Activated B cell treated with CpG ODN at 0.5 μM for 24 hours (primary cell): ENCODE data around the gene MAN2A1. TPM values are rescaled to one million over a fixed set of nuclear protein-coding genes. Genes with fewer than 3 reads are reported as not detected.

Experiments used
- ATAC-seq: fragments of 200-7000 bp; cut with Tn5 transposase; one replicate; pipeline ENCODE4 v1.10.0; 2021; ENCODE audit warnings: low read depth, mild to moderate bottlenecking, moderate library complexity
- CTCF ChIA-PET: fragments of 350-600 bp; sonication (Branson Sonifier 250); formaldehyde crosslinking; loops from one replicate; lab custom pipeline; 2021; ENCODE audit warnings: antibody characterized with exemption; lab: Charles Lee
- POLR2A ChIA-PET: fragments of 350-600 bp; sonication (Branson Sonifier 250); formaldehyde crosslinking; loops from one replicate; lab custom pipeline; 2021; ENCODE audit warnings: antibody characterized with exemption; lab: Charles Lee
- DNase-seq: peaks from one replicate; pipeline ENCODE4 v3.0.0; 2022
- H3K27ac Mint-ChIP-seq: one replicate; pipeline ENCODE4 v1.8.0; 2020; ENCODE audit warnings: mixed read lengths
- H3K27me3 Mint-ChIP-seq: one replicate; pipeline ENCODE4 v1.8.0; 2021; ENCODE audit warnings: mixed read lengths
- H3K36me3 Mint-ChIP-seq: one replicate; pipeline ENCODE4 v1.8.0; 2021; ENCODE audit warnings: low read depth, mixed read lengths
- H3K4me1 Mint-ChIP-seq: one replicate; pipeline ENCODE4 v1.8.0; 2021; ENCODE audit warnings: mixed read lengths
- H3K4me3 Mint-ChIP-seq: one replicate; pipeline ENCODE4 v1.8.0; 2020; ENCODE audit warnings: mild to moderate bottlenecking, mixed read lengths
- H3K9me3 Mint-ChIP-seq: one replicate; pipeline ENCODE4 v1.8.0; 2020; ENCODE audit warnings: mixed read lengths
- intact Hi-C: fragments of 100-400 bp; cut with micrococcal nuclease; formaldehyde crosslinking; loops from one replicate; pipeline ENCODE4 v1.15.1; 2024
- total RNA-seq: library from RNA; stranded (reverse); gene quantifications from 2 replicates; pipeline ENCODE4 v1.2.3, GENCODE V29; 2022
- TF ChIP-seq, protein P1 (sequence below): fragments of 200-600 bp; IDR thresholded peaks from one replicate; pipeline ENCODE4 v1.8.0; 2022; ENCODE audit warnings: antibody characterized with exemption, mild to moderate bottlenecking

The MAN2A1 gene
- total RNA-seq, 1 donor from 2014 or later, result 48.6 TPM

DNA sequence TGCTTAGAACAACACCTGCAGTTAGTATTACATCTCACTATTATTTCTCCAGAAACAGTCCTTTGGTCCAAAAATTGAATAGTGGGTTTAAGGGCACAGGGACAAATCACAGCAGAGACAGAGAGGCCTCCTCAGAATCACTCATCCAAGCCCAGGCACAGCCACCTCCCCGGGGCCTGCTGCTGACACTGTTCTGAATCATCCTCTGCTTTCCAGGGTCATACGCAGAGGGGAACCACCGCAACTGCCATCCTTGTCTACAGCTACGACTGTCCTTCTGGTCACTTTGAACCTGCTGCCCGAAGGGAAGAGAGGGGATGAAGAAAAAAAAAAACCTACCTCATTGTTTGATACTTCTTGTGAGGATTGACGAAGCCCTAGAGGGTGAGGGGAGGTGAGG is 35.3 kb upstream of the MAN2A1 start:
- Mint-ChIP-seq H3K4me3 (no peak overlapping the region), H3K9me3 (no peaks in the 10 kb centered on the region), H3K4me1 (peaks cover 13% of the 10 kb centered on the region), H3K36me3 (no peaks in the 10 kb centered on the region), H3K27me3 (peaks cover 4% of the 10 kb centered on the region), H3K27ac (no peak overlapping the region)
- ChIA-PET CTCF (no interaction called here), POLR2A (no interaction called here)
- ATAC-seq (no peak), DNase-seq (no peak)
- intact Hi-C loops, result no loop called here
- TF ChIP-seq, protein P1, sequence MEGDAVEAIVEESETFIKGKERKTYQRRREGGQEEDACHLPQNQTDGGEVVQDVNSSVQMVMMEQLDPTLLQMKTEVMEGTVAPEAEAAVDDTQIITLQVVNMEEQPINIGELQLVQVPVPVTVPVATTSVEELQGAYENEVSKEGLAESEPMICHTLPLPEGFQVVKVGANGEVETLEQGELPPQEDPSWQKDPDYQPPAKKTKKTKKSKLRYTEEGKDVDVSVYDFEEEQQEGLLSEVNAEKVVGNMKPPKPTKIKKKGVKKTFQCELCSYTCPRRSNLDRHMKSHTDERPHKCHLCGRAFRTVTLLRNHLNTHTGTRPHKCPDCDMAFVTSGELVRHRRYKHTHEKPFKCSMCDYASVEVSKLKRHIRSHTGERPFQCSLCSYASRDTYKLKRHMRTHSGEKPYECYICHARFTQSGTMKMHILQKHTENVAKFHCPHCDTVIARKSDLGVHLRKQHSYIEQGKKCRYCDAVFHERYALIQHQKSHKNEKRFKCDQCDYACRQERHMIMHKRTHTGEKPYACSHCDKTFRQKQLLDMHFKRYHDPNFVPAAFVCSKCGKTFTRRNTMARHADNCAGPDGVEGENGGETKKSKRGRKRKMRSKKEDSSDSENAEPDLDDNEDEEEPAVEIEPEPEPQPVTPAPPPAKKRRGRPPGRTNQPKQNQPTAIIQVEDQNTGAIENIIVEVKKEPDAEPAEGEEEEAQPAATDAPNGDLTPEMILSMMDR, result no peak

DNA sequence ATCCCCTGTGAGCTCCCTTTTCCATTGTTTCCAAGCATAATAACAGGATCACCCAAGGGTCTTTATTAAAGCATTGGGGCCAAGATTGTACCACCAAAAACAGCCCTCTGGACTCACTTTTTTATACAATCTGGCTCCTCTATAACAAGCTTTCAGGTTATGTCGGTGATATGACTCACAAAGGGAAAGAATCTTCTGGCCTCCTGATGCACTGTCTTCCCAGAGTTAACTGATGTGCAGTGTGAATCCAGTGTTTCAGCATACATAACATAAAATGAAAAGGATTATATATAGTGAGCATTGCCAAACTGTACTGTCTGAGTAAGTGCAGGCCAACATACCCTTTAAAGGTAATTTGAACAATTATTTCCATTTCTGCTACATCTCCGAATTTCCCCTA is 33.9 kb upstream of the MAN2A1 start:
- ChIA-PET POLR2A (no interaction called here), CTCF (no interaction called here)
- Mint-ChIP-seq H3K36me3 (no peaks in the 10 kb centered on the region), H3K4me1 (peaks cover 13% of the 10 kb centered on the region), H3K27me3 (peaks cover 4% of the 10 kb centered on the region), H3K27ac (no peak overlapping the region), H3K9me3 (no peaks in the 10 kb centered on the region), H3K4me3 (no peak overlapping the region)
- ATAC-seq, result no peak
- intact Hi-C loops, result no loop called here
- DNase-seq, result no peak
- TF ChIP-seq, protein P1, result no peak

- intact Hi-C loops, result no loop called here
- POLR2A ChIA-PET, result no interaction called here
Observed at GRCh38 chr5:109656829-109657228, 32.9 kb upstream of the MAN2A1 start.

DNA sequence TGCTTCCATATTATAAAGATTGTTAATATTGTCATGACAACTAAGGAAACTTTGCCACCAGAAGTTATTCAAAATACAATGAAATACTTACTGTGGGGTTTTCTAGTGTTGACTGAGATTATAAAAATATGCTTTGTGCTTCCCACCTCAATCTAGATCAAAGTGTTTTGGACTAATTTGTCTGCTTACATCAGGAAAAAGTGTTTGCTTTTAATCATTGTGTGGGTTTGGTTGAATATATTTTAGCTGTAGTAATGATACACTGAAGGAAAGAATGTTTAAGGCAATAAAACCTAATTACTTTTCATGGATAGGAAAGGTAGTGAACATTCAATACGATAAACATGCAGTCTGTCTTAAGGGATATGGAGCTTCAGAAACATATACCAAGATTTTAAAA is 29.8 kb upstream of the MAN2A1 start:
- intact Hi-C loops, result no loop called here
- Mint-ChIP-seq H3K4me3 (no peak overlapping the region), H3K9me3 (no peaks in the 10 kb centered on the region), H3K4me1 (peaks cover 13% of the 10 kb centered on the region), H3K27me3 (peaks cover 4% of the 10 kb centered on the region), H3K36me3 (no peaks in the 10 kb centered on the region), H3K27ac (no peak overlapping the region)
- TF ChIP-seq, protein P1, result no peak
- POLR2A ChIA-PET, result no interaction called here
- ATAC-seq (no peak), DNase-seq (no peak)
- CTCF ChIA-PET, result no interaction called here

More at GRCh38 chr5:109656829-109657228, 32.9 kb upstream of the MAN2A1 start:
- CTCF ChIA-PET, result no interaction called here
- Mint-ChIP-seq H3K4me3 (no peak overlapping the region), H3K36me3 (no peaks in the 10 kb centered on the region), H3K9me3 (no peaks in the 10 kb centered on the region), H3K4me1 (peaks cover 13% of the 10 kb centered on the region), H3K27ac (no peak overlapping the region), H3K27me3 (peaks cover 6% of the 10 kb centered on the region)
- ATAC-seq, result no peak
- TF ChIP-seq, protein P1, result no peak
- no peak for DNase-seq

DNA sequence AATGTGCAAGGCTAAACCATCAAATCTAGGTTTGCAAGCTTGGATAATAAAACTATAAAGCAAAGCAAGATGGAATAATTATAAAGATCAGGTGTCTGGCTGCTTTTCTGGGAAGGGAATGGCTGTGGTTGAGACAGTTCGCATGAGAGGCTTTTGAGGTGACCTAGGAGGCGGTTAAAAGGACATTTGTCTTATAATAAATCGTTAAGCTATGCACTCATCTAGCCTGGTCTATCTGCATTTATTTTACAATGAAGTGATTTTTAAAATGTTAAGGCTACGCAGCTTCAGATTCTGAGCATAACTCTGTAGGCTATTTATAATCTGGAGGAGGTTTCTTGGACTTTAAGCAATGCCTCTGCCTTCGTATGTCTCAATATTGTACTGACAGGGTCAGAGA is 29.4 kb upstream of the MAN2A1 start:
- DNase-seq, result no peak
- ChIA-PET POLR2A (no interaction called here), CTCF (no interaction called here)
- H3K9me3 Mint-ChIP-seq, result no peaks in the 10 kb centered on the region
- no peaks in the 10 kb centered on the region for H3K36me3 Mint-ChIP-seq
- ATAC-seq, result no peak
- intact Hi-C loops, result no loop called here
- peaks cover 4% of the 10 kb centered on the region for H3K27me3 Mint-ChIP-seq
- no peak overlapping the region for H3K27ac Mint-ChIP-seq
- TF ChIP-seq, protein P1, result no peak
- peaks cover 13% of the 10 kb centered on the region for H3K4me1 Mint-ChIP-seq
- H3K4me3 Mint-ChIP-seq, result no peak overlapping the region
